Measurements from ENCODE around the gene OR2V1.
"Not testable (repeated sequence)": the region's sequence is repeated elsewhere in the genome, so short reads cannot be mapped to it uniquely, and the experiment has no call there.

DNA sequence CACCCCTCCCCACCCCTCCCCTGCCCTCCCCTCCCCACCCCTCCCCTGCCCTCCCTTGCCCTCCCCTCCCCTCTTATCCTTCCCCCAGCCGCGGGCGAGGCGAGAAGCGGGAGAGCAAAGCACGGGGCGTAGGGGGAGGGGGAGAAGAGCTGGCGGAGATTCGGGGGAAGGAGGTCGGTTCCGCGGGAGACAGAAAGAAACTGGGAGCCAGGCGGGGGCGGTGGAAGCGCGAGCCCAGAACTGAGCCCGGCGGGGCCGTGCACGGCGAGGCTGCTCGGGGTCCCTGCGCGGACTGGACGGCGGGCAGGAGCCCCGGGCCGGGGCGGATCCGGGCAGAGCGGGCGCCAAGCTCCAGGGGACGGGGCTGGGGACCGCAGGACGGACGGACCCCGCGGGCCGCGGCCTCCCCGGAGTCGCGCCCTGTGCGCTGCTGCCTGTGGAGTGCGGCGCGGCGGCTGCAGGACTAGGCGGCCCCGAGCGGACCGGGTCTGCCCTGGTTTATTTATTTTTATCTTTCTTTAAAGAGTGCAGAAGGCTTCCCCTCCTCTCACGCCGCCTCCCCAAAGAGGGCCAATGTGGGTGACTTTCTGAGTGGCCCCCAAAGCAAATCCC is 29.8 kb downstream of the OR2V1 start:
- TF ChIP-seq, protein P1, sequence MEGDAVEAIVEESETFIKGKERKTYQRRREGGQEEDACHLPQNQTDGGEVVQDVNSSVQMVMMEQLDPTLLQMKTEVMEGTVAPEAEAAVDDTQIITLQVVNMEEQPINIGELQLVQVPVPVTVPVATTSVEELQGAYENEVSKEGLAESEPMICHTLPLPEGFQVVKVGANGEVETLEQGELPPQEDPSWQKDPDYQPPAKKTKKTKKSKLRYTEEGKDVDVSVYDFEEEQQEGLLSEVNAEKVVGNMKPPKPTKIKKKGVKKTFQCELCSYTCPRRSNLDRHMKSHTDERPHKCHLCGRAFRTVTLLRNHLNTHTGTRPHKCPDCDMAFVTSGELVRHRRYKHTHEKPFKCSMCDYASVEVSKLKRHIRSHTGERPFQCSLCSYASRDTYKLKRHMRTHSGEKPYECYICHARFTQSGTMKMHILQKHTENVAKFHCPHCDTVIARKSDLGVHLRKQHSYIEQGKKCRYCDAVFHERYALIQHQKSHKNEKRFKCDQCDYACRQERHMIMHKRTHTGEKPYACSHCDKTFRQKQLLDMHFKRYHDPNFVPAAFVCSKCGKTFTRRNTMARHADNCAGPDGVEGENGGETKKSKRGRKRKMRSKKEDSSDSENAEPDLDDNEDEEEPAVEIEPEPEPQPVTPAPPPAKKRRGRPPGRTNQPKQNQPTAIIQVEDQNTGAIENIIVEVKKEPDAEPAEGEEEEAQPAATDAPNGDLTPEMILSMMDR (conservative IDR thresholded peaks at IDR 0.05; ENCODE audit: low read depth, low read length) = not testable (repeated sequence)
- TF ChIP-seq NFE2L2 (IDR thresholded peaks at IDR 0.05; ENCODE audit: low read depth, low read length); MAZ (IDR thresholded peaks at IDR 0.05; ENCODE audit: borderline replicate concordance, low read depth, low read length); MAFK (IDR thresholded peaks at IDR 0.05; ENCODE audit: low read depth, low read length); FOS (IDR thresholded peaks at IDR 0.05; ENCODE audit: low read depth, low read length); RCOR1 (IDR thresholded peaks at IDR 0.05; ENCODE audit: insufficient replicate concordance, low read length); MXI1 (IDR thresholded peaks at IDR 0.05; ENCODE audit: borderline replicate concordance, low read depth, low read length): not testable (repeated sequence)
